HG03039 (cell line): ENCODE results near the gene MAPK1IP1L.

Source experiments
- ATAC-seq: cut with Tn5 transposase; IDR thresholded peaks from one replicate; pipeline ENCODE4 v1.9.1; 2021; ENCODE audit warnings: mild to moderate bottlenecking, moderate library complexity; ENCODE audit not compliant: unreplicated experiment

MAPK1IP1L gene

GRCh38 chr14:55094292-55095157 is 43.1 kb downstream of the MAPK1IP1L start:
- ATAC-seq: no peak

GRCh38 chr14:55097881-55098560 is 46.6 kb downstream of the MAPK1IP1L start:
- ATAC-seq: peak; percentile 57

- no peak for ATAC-seq
Observed at GRCh38 chr14:55098561-55098898, 47.1 kb downstream of the MAPK1IP1L start.

GRCh38 chr14:55099756-55100155 is 48.3 kb downstream of the MAPK1IP1L start:
- no peak for ATAC-seq

- no peak for ATAC-seq
Observed at GRCh38 chr14:55101698-55102097, 50.3 kb downstream of the MAPK1IP1L start.

GRCh38 chr14:55102141-55102621 is 50.7 kb downstream of the MAPK1IP1L start:
- peak; percentile 49 for ATAC-seq

GRCh38 chr14:55103005-55103640 is 51.7 kb downstream of the MAPK1IP1L start:
- ATAC-seq: peak; percentile 33

GRCh38 chr14:55103971-55104954 is 52.8 kb downstream of the MAPK1IP1L start:
- ATAC-seq: no peak

GRCh38 chr14:55105991-55106390 is 54.5 kb downstream of the MAPK1IP1L start:
- no peak for ATAC-seq

GRCh38 chr14:55107766-55108554 is 56.5 kb downstream of the MAPK1IP1L start:
- ATAC-seq: peak; percentile 62

GRCh38 chr14:55109836-55110235 is 58.4 kb downstream of the MAPK1IP1L start:
- ATAC-seq: no peak

- no peak for ATAC-seq
Observed at GRCh38 chr14:55111122-55111708, 59.8 kb downstream of the MAPK1IP1L start.

- ATAC-seq: no peak
Observed at GRCh38 chr14:55114720-55115119, 63.3 kb downstream of the MAPK1IP1L start.

GRCh38 chr14:55115460-55115859 is 64.0 kb downstream of the MAPK1IP1L start:
- ATAC-seq: no peak

- ATAC-seq: no peak
Observed at GRCh38 chr14:55115861-55116245, 64.4 kb downstream of the MAPK1IP1L start.

GRCh38 chr14:55116246-55117030 is 65.0 kb downstream of the MAPK1IP1L start:
- no peak for ATAC-seq

- no peak for ATAC-seq
Observed at GRCh38 chr14:55117803-55118441, 66.5 kb downstream of the MAPK1IP1L start.

- no peak for ATAC-seq
Observed at GRCh38 chr14:55118761-55119160, 67.3 kb downstream of the MAPK1IP1L start.
